ENCODE measurements around the gene MAP2. TPM values are rescaled to one million over a fixed set of nuclear protein-coding genes. Genes with fewer than 3 reads are reported as not detected.
"Not testable (repeated sequence)": the region's sequence is repeated elsewhere in the genome, so short reads cannot be mapped to it uniquely, and the experiment has no call there.

The MAP2 gene
- total RNA-seq, 1 experiment from 2014 or later: 71.1 TPM

- H2AFZ ChIP-seq: no peak overlapping the region
- H3K27ac ChIP-seq: peak overlapping the region; percentile 81
- no peak overlapping the region for H3K4me3 ChIP-seq
- H3K9me2 ChIP-seq (ENCODE audit: insufficient read depth): no peaks in the 10 kb centered on the region
- intact Hi-C loops (cut with micrococcal nuclease; ENCODE audit: unreplicated experiment): loop anchor here (2.0 to 10.0 kb wide), 2 partner anchors 47 to 171 kb away; no protein-coding TSS in a partner anchor
- H3K9me3 ChIP-seq (ENCODE audit: insufficient read depth, low read depth): no peaks in the 10 kb centered on the region
- no peaks in the 10 kb centered on the region for H3K79me2 ChIP-seq (ENCODE audit: low read depth)
- DNase-seq: peak; percentile 49 to 70
- H4K20me1 ChIP-seq (ENCODE audit: insufficient read depth): no peaks in the 10 kb centered on the region
- no TSS peak for BruUV-seq (replicated peaks)
- H3F3A ChIP-seq (ENCODE audit: insufficient read depth, low read depth): 0 out of 2 replicates have a peak, but pooled peaks cover 3% of the 10 kb centered on the region
- TF ChIP-seq CTCF (conservative IDR thresholded peaks at IDR 0.05) (no peak), EZH2 (IDR thresholded peaks at IDR 0.05; ENCODE audit: low read depth) (no peak)
- H3K4me1 ChIP-seq (replicated peaks; ENCODE audit: insufficient read depth): peaks cover 24% of the 10 kb centered on the region
- ChIA-PET CTCF (interaction anchor here (0.6 kb wide), 1 partner anchor 50 kb away, joined by 3 read pairs; the partner anchor contains the start of gene MAP2), POLR2A (ENCODE audit: unreplicated experiment) (no interaction called here)
- H3K36me3 ChIP-seq (ENCODE audit: low read depth): no peaks in the 10 kb centered on the region
- H3K27me3 ChIP-seq (ENCODE audit: insufficient read depth, low read depth): no peaks in the 10 kb centered on the region
- H3K4me2 ChIP-seq: peak overlapping the region; percentile 8
Observed at GRCh38 chr2:209473930-209474419, 50.1 kb downstream of the MAP2 start.

GRCh38 chr2:209474960-209475359 is 51.1 kb downstream of the MAP2 start:
- no peaks in the 10 kb centered on the region for H4K20me1 ChIP-seq (ENCODE audit: insufficient read depth)
- no peaks in the 10 kb centered on the region for H3K27me3 ChIP-seq (ENCODE audit: insufficient read depth, low read depth)
- no TSS peak for BruUV-seq (replicated peaks)
- no peak overlapping the region for H3K4me2 ChIP-seq
- no peak overlapping the region for H3K27ac ChIP-seq
- H3K9me2 ChIP-seq (ENCODE audit: insufficient read depth): no peaks in the 10 kb centered on the region
- no peaks in the 10 kb centered on the region for H3K9me3 ChIP-seq (ENCODE audit: insufficient read depth, low read depth)
- H3K79me2 ChIP-seq (ENCODE audit: low read depth): no peaks in the 10 kb centered on the region
- TF ChIP-seq CTCF (conservative IDR thresholded peaks at IDR 0.05) (no peak), EZH2 (IDR thresholded peaks at IDR 0.05; ENCODE audit: low read depth) (no peak)
- CTCF ChIA-PET: no interaction called here
- intact Hi-C loops (cut with micrococcal nuclease; ENCODE audit: unreplicated experiment): loop anchor here (10.0 kb wide), 1 partner anchor 170 kb away; no protein-coding TSS in a partner anchor
- no peak overlapping the region for H2AFZ ChIP-seq
- no peak for DNase-seq
- no peak overlapping the region for H3K4me3 ChIP-seq
- POLR2A ChIA-PET (ENCODE audit: unreplicated experiment): no interaction called here
- 0 out of 2 replicates have a peak, but pooled peaks cover 3% of the 10 kb centered on the region for H3F3A ChIP-seq (ENCODE audit: insufficient read depth, low read depth)
- H3K36me3 ChIP-seq (ENCODE audit: low read depth): no peaks in the 10 kb centered on the region
- peaks cover 24% of the 10 kb centered on the region for H3K4me1 ChIP-seq (replicated peaks; ENCODE audit: insufficient read depth)

- no peak for DNase-seq
- no peaks in the 10 kb centered on the region for H4K20me1 ChIP-seq (ENCODE audit: insufficient read depth)
- ChIA-PET POLR2A (ENCODE audit: unreplicated experiment) (interaction anchor here (0.6 kb wide), 1 partner anchor 448 kb away, joined by 3 read pairs; no protein-coding TSS in a partner anchor), CTCF (no interaction called here)
- no peaks in the 10 kb centered on the region for H3K27me3 ChIP-seq (ENCODE audit: insufficient read depth, low read depth)
- H3K36me3 ChIP-seq (ENCODE audit: low read depth): no peaks in the 10 kb centered on the region
- peaks cover 24% of the 10 kb centered on the region for H3K4me1 ChIP-seq (replicated peaks; ENCODE audit: insufficient read depth)
- H3F3A ChIP-seq (ENCODE audit: insufficient read depth, low read depth): 0 out of 2 replicates have a peak, but pooled peaks cover 3% of the 10 kb centered on the region
- H3K4me2 ChIP-seq: no peak overlapping the region
- H2AFZ ChIP-seq: no peak overlapping the region
- H3K79me2 ChIP-seq (ENCODE audit: low read depth): no peaks in the 10 kb centered on the region
- no peak overlapping the region for H3K4me3 ChIP-seq
- no peaks in the 10 kb centered on the region for H3K9me2 ChIP-seq (ENCODE audit: insufficient read depth)
- H3K27ac ChIP-seq: no peak overlapping the region
- H3K9me3 ChIP-seq (ENCODE audit: insufficient read depth, low read depth): no peaks in the 10 kb centered on the region
- TF ChIP-seq EZH2 (IDR thresholded peaks at IDR 0.05; ENCODE audit: low read depth) (no peak), CTCF (conservative IDR thresholded peaks at IDR 0.05) (no peak)
- intact Hi-C loops (cut with micrococcal nuclease; ENCODE audit: unreplicated experiment): loop anchor here (10.0 kb wide), 1 partner anchor 168 kb away; no protein-coding TSS in a partner anchor
- BruUV-seq (replicated peaks): no TSS peak
Observed at GRCh38 chr2:209476367-209477208, 52.7 kb downstream of the MAP2 start.

- H3K79me2 ChIP-seq (ENCODE audit: low read depth); H3K27me3 ChIP-seq (ENCODE audit: insufficient read depth, low read depth); H3K9me2 ChIP-seq (ENCODE audit: insufficient read depth); H3K9me3 ChIP-seq (ENCODE audit: insufficient read depth, low read depth); intact Hi-C loops (cut with micrococcal nuclease; ENCODE audit: unreplicated experiment); H2AFZ ChIP-seq; H3K27ac ChIP-seq; H3K4me2 ChIP-seq; H3K36me3 ChIP-seq (ENCODE audit: low read depth); H4K20me1 ChIP-seq (ENCODE audit: insufficient read depth); POLR2A ChIA-PET (ENCODE audit: unreplicated experiment); BruUV-seq (replicated peaks); H3K4me3 ChIP-seq; CTCF ChIA-PET; DNase-seq: not testable (repeated sequence)
- H3K4me1 ChIP-seq (replicated peaks; ENCODE audit: insufficient read depth): peaks cover 18% of the 10 kb centered on the region
- peaks cover 14% of the 10 kb centered on the region; the same call in 1 of the 2 replicates for H3F3A ChIP-seq (ENCODE audit: insufficient read depth, low read depth)
Observed at GRCh38 chr2:209492296-209492695, 68.4 kb downstream of the MAP2 start.

GRCh38 chr2:209495068-209495620 is 71.3 kb downstream of the MAP2 start:
- H4K20me1 ChIP-seq (ENCODE audit: insufficient read depth); BruUV-seq (replicated peaks); DNase-seq; H3K9me3 ChIP-seq (ENCODE audit: insufficient read depth, low read depth); H2AFZ ChIP-seq; H3K4me3 ChIP-seq; CTCF ChIA-PET; H3K79me2 ChIP-seq (ENCODE audit: low read depth); POLR2A ChIA-PET (ENCODE audit: unreplicated experiment); H3K4me2 ChIP-seq; H3K36me3 ChIP-seq (ENCODE audit: low read depth); H3K27me3 ChIP-seq (ENCODE audit: insufficient read depth, low read depth); H3K9me2 ChIP-seq (ENCODE audit: insufficient read depth): not testable (repeated sequence)
- Histone ChIP-seq H3K27ac (peak overlapping the region; percentile 71), H3K4me1 (replicated peaks; ENCODE audit: insufficient read depth) (peaks cover 18% of the 10 kb centered on the region), H3F3A (ENCODE audit: insufficient read depth, low read depth) (peaks cover 14% of the 10 kb centered on the region; the same call in 1 of the 2 replicates)
- intact Hi-C loops (cut with micrococcal nuclease; ENCODE audit: unreplicated experiment): loop anchor here (5.0 kb wide), 1 partner anchor 113 kb away; no protein-coding TSS in a partner anchor

All from PC-9 (cell line).